Cardiac muscle cell (in vitro differentiated cells and primary cell): ENCODE measurements around the gene TGFBR2. TPM values are rescaled to one million over a fixed set of nuclear protein-coding genes. Genes with fewer than 3 reads are reported as not detected.

ENCODE experiments used
- DNase-seq, 2 donors: peaks; one replicate each; pipeline versions ENCODE4 v3.0.0 to v3.0.0-alpha.2; 2010 to 2017; ENCODE audit warnings: low read depth in 1 of 2, low spot score in 1 of 2
- H3K27ac ChIP-seq: fragments of 200-600 bp; sonication (generic); 2 replicates; pipeline ENCODE4 v1.5.1; 2016
- H3K27me3 ChIP-seq: fragments of 200-600 bp; sonication (generic); 2 replicates; pipeline ENCODE4 v1.6.0; 2016; ENCODE audit warnings: control low read depth
- H3K36me3 ChIP-seq: fragments of 200-600 bp; sonication (generic); 2 replicates; pipeline ENCODE4 v1.5.1; 2016; ENCODE audit warnings: control low read depth
- H3K4me1 ChIP-seq: fragments of 200-600 bp; sonication (generic); 2 replicates; pipeline ENCODE4 v1.8.1; 2017; ENCODE audit warnings: low read depth, mild to moderate bottlenecking, mixed run types
- H3K4me3 ChIP-seq: fragments of 200-600 bp; sonication (generic); 2 replicates; pipeline ENCODE4 v1.5.1; 2016; ENCODE audit warnings: mild to moderate bottlenecking
- H3K9me3 ChIP-seq: fragments of 200-600 bp; sonication (generic); 2 replicates; pipeline ENCODE4 v1.5.1; 2017; ENCODE audit warnings: low read depth, mild to moderate bottlenecking, control low read depth
- polyA plus RNA-seq: library from polyadenylated mRNA; unstranded; fragments of >200 nt; fragmentation: Nextera tagmentation; extraction: Ambion mirVana; gene quantifications from 2 replicates; pipeline ENCODE4 v1.2.1, GENCODE V29; 2016
- total RNA-seq: library from RNA; depleted of rRNA; stranded (reverse); fragments of >200 nt; gene quantifications from 2 replicates; pipeline ENCODE4 v1.2.3, GENCODE V29; 2016
- TF ChIP-seq, protein P1 (sequence below): IDR thresholded peaks from 2 replicates; pipeline ENCODE4 v1.5.1; 2012; ENCODE audit warnings: low read depth, mild to moderate bottlenecking, low read length

Gene TGFBR2
- total and polyA plus RNA-seq, 2 experiments from 2014 or later, result 7.0 to 11.2 TPM

DNA sequence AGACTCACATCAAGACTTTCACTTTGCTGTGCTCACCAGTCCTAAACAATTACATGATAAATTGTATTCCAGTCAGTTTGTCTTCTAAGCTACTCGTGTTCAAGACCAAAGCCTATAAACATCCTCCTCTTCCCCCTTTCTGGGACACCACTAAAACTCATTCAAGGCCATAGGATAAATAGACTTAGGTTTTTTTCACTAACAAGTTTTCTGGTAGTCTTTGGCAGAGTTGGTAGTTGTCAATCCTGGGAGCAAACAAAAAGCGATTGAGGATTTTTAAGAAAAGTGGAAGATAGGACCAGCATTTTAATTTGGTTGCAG lies 114.9 kb downstream of the TGFBR2 start:
- no peak overlapping the region for H3K27ac ChIP-seq
- TF ChIP-seq, protein P1, sequence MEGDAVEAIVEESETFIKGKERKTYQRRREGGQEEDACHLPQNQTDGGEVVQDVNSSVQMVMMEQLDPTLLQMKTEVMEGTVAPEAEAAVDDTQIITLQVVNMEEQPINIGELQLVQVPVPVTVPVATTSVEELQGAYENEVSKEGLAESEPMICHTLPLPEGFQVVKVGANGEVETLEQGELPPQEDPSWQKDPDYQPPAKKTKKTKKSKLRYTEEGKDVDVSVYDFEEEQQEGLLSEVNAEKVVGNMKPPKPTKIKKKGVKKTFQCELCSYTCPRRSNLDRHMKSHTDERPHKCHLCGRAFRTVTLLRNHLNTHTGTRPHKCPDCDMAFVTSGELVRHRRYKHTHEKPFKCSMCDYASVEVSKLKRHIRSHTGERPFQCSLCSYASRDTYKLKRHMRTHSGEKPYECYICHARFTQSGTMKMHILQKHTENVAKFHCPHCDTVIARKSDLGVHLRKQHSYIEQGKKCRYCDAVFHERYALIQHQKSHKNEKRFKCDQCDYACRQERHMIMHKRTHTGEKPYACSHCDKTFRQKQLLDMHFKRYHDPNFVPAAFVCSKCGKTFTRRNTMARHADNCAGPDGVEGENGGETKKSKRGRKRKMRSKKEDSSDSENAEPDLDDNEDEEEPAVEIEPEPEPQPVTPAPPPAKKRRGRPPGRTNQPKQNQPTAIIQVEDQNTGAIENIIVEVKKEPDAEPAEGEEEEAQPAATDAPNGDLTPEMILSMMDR, result no peak
- no peaks in the 10 kb centered on the region for H3K9me3 ChIP-seq
- no peaks in the 10 kb centered on the region for H3K27me3 ChIP-seq
- H3K4me1 ChIP-seq, result no peaks in the 10 kb centered on the region
- H3K4me3 ChIP-seq, result no peak overlapping the region
- DNase-seq, result no peak
- no peaks in the 10 kb centered on the region for H3K36me3 ChIP-seq

DNA sequence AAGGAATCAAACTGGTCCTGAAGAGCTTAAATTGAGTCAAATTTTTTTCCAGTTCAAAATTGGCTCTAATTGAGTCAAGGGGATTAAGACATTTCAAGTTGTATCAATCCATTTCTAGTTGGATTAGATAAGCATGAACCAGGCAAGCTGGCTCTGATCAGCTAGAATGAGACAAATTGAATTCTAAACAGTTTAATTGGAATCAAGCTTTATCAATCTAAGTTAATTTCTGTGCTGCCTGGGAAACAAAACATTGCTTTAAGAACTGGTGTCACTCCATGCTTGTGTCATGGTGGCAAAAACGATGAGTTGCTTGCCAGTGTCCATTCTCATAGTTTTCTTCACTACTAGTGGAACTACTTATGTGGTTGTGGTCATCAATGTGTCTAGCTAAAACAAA lies 116.8 kb downstream of the TGFBR2 start:
- H3K27me3 ChIP-seq, result no peaks in the 10 kb centered on the region
- TF ChIP-seq, protein P1, result no peak
- no peaks in the 10 kb centered on the region for H3K9me3 ChIP-seq
- H3K36me3 ChIP-seq, result no peaks in the 10 kb centered on the region
- H3K27ac ChIP-seq, result no peak overlapping the region
- no peaks in the 10 kb centered on the region for H3K4me1 ChIP-seq
- H3K4me3 ChIP-seq, result no peak overlapping the region
- DNase-seq, result no peak

DNA sequence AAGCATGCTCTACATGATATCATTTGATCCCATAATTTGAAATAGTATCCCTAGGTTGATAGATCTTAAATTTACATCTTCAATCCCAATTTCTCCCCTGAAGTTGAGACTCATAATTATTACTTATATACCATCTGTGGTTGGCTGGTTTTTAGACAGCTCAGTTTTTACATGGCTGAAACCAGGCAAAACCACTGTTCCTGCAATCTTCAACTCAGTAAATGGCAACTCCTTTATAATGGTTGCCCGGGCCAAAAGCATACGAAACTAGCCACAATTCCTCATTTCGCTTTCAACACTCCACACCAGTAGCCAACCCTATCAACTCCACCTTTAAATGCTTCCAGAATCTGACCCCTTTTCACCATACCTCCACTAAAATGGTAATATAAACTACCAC lies 118.5 kb downstream of the TGFBR2 start:
- TF ChIP-seq, protein P1, result no peak

DNA sequence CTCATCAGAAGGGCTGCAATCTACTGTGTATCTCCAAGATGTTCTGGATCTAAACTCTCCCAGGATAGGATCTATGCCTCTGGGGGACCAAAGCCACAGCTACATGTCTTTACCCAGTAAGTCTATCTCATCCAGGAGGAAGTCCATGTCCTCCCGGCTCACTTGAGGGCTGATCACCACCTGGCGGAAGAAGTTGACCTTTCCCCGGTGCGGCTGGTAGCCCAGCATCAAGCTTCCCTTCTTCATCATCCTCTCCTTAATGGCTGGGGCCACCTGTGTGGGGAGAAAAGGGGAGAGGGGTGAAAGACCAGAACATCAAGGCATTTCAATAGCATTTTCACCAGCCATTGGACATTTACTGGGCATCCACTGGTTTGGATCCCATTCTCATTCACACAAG lies 121.7 kb downstream of the TGFBR2 start:
- Histone ChIP-seq H3K27me3 (no peaks in the 10 kb centered on the region), H3K4me1 (peaks cover 11% of the 10 kb centered on the region), H3K36me3 (no peaks in the 10 kb centered on the region), H3K4me3 (no peak overlapping the region), H3K9me3 (no peaks in the 10 kb centered on the region), H3K27ac (no peak overlapping the region)
- DNase-seq, result no peak
- TF ChIP-seq, protein P1, result no peak

More for the DNA sequence above, 118.5 kb downstream of the TGFBR2 start:
- Histone ChIP-seq H3K9me3 (no peaks in the 10 kb centered on the region), H3K4me3 (no peak overlapping the region), H3K27me3 (no peaks in the 10 kb centered on the region), H3K27ac (no peak overlapping the region), H3K4me1 (peaks cover 5% of the 10 kb centered on the region), H3K36me3 (no peaks in the 10 kb centered on the region)
- no peak for DNase-seq

DNA sequence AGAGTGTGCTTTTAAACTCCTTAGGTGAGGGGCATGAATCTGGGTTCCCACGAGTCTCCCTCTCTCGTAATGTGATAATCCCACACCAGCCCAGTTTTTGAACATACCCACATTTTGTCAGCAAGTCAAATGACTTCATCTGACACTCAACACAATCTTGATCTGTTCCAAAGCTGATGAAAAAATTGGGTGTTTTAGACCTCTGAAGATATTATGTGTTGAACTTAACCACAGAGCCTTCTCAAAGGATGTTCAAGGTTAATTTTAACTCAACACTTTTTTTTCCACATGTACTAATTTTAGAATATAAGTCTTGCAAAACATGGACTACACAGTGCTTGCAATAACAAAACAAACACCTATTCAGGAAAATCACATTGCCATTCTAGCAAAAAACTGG lies 123.1 kb downstream of the TGFBR2 start:
- no peaks in the 10 kb centered on the region for H3K27me3 ChIP-seq
- H3K36me3 ChIP-seq, result no peaks in the 10 kb centered on the region
- H3K9me3 ChIP-seq, result no peaks in the 10 kb centered on the region
- TF ChIP-seq, protein P1, result no peak
- no peak overlapping the region for H3K27ac ChIP-seq
- H3K4me3 ChIP-seq, result no peak overlapping the region
- no peak for DNase-seq
- peaks cover 23% of the 10 kb centered on the region for H3K4me1 ChIP-seq

DNA sequence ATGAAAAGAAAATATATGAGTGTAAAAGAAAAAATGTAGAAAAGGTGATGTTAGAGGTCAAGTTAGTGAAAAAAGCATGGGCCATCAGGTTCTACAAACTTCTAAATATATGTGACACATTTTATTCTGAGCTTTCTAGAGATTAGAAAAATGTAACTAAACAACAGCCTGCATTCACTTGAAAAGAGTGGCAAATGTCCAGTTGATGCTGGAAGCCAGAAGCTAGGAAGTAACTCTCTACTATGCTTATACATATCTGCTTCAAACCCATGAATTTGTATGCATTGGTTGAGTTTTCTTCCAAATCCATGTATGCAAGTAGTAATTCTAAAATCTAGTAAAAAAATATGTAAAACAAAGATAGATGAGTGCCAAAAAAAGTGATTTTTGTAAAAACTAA lies 123.5 kb downstream of the TGFBR2 start:
- TF ChIP-seq, protein P1, result no peak
- Histone ChIP-seq H3K4me3 (no peak overlapping the region), H3K27me3 (no peaks in the 10 kb centered on the region), H3K9me3 (no peaks in the 10 kb centered on the region), H3K27ac (no peak overlapping the region), H3K36me3 (no peaks in the 10 kb centered on the region), H3K4me1 (peaks cover 25% of the 10 kb centered on the region)
- DNase-seq, result no peak
